Adrenal gland (tissue), 12 donors: ENCODE data around the gene GDF2. TPM values are rescaled to one million over a fixed set of nuclear protein-coding genes. Genes with fewer than 3 reads are reported as not detected.

Experiments used
- DNase-seq, 7 donors: peaks; one replicate each; pipeline ENCODE4 v3.0.0-alpha.2; 2019 to 2020
- H3K27ac ChIP-seq, 5 donors: fragments of 200-600 bp; sonication (generic) in 4 of 5; 1 replicate in 3 of 5; 2 replicates in 2 of 5; pipeline versions ENCODE4 v1.5.1 to v1.8.0; 2016 to 2020; ENCODE audit warnings: mild to moderate bottlenecking in 1 of 5
- H3K27me3 ChIP-seq: fragments of 200-600 bp; 2 replicates; pipeline ENCODE4 v1.8.0; 2021
- H3K36me3 ChIP-seq, 2 donors: fragments of 200-600 bp; replicated peaks in 1 of 2; 1 replicate in 1 of 2; 2 replicates in 1 of 2; pipeline versions ENCODE4 v1.5.1 to v1.8.0; 2018 to 2022
- H3K4me1 ChIP-seq, 2 donors: fragments of 200-600 bp; replicated peaks in 1 of 2; 1 replicate in 1 of 2; 2 replicates in 1 of 2; pipeline versions ENCODE4 v1.5.1 to v1.8.0; 2018 to 2021
- H3K4me3 ChIP-seq, 4 donors: fragments of 200-600 bp; sonication (generic) in 3 of 4; one replicate each; pipeline ENCODE4 v1.5.1; 2016 to 2018
- H3K9me3 ChIP-seq, 3 donors: fragments of 200-600 bp; sonication (generic) in 1 of 3; replicated peaks in 1 of 3; 1 replicate in 2 of 3; 2 replicates in 1 of 3; pipeline versions ENCODE4 v1.5.1 to v1.8.0; 2016 to 2021
- CTCF ChIP-seq, 6 experiments: fragments of 450-650 bp in 4 of 6; fragments of 200-600 bp in 2 of 6; sonication (generic) in 1 of 6; IDR thresholded peaks; 1 replicate in 5 of 6; 2 replicates in 1 of 6; pipeline versions ENCODE4 v1.5.1 to v1.8.0; 2016 to 2021; ENCODE audit warnings: antibody characterized with exemption in 6 of 6, mild to moderate bottlenecking in 2 of 6, moderate library complexity in 1 of 6
- POLR2A ChIP-seq, 2 donors: fragments of 450-650 bp; IDR thresholded peaks; one replicate each; pipeline ENCODE4 v1.6.1; 2017; ENCODE audit warnings: antibody characterized with exemption in 2 of 2, mild to moderate bottlenecking in 2 of 2, moderate library complexity in 1 of 2
- WGBS, 4 donors: extraction: QIAGEN DNeasy Blood & Tissue Kit in 2 of 4; methylation state at CpG; one replicate each; pipeline versions ENCODE4 v1.1.5 to v1.1.7; 2013 to 2017; 5-methylcytosine and 5-hydroxymethylcytosine counted together
- intact Hi-C, 2 donors: fragments of 100-400 bp; cut with DNase I; formaldehyde crosslinking; loops; one replicate each; pipeline versions ENCODE4 v1.14.1 to v1.15.0; 2022 to 2023
- polyA plus RNA-seq, 3 donors: library from polyadenylated mRNA; stranded (reverse); fragments of 200-250 nt in 2 of 3; fragments of 350-450 nt in 1 of 3; fragmentation: Illumina TruSeq in 1 of 3; extraction: RNeasy Lipid Tissue Mini Kit (QIAGEN cat#74804) in 1 of 3; gene quantifications; one replicate each; pipeline ENCODE4 v1.2.3, GENCODE V29; 2013 to 2014
- total RNA-seq, 9 donors: library from RNA; depleted of rRNA in 4 of 9; stranded (reverse); fragments of >200 nt in 4 of 9; fragments of 120-200 nt in 1 of 9; fragmentation: NEBNext Ultra II Directional in 1 of 9; extraction: Animal tissue kit (Norgen Biotek cat#: 25700) in 1 of 9; gene quantifications; one replicate each; pipeline versions ENCODE4 v1.1.0 to v1.2.4, GENCODE V29; 2013 to 2023
- donor health status: healthy with polysubstance abuse.
- donor health status: Bipolar disorder and iron deficiency.
- donor health status: DM: yes; HTN: yes; CAD: no.
- donor health status: DM: no; HTN: no; CAD: no.
- donor health status: DM: no; HTN: no; CAD: no.
- donor health status: DM: yes; HTN: yes; CAD: no.

GDF2 gene
- total and polyA plus RNA-seq, 12 donors, result 0.11 TPM; not detected in 11

GRCh38 chr10:47366181-47366631, 44.0 kb downstream of the GDF2 start:
- Histone ChIP-seq H3K4me3 (no peak overlapping the region), H3K27ac (no peak overlapping the region), H3K4me1 (no peaks in the 10 kb centered on the region), H3K36me3 (no peaks in the 10 kb centered on the region), H3K27me3 (no peaks in the 10 kb centered on the region), H3K9me3 (no peaks in the 10 kb centered on the region)
- 70 to 85% (median 80%) methylated on average over 5 of the region's 5 CpGs for WGBS, 4 donors
- DNase-seq, result no peak
- TF ChIP-seq CTCF (IDR thresholded peaks at IDR 0.05) (no peak), POLR2A (IDR thresholded peaks at IDR 0.05) (no peak)
- intact Hi-C loops, result loop anchor here in 1 of 2 donors (10.0 kb wide), 1 partner anchor 89 kb away; no protein-coding TSS in a partner anchor

DNA sequence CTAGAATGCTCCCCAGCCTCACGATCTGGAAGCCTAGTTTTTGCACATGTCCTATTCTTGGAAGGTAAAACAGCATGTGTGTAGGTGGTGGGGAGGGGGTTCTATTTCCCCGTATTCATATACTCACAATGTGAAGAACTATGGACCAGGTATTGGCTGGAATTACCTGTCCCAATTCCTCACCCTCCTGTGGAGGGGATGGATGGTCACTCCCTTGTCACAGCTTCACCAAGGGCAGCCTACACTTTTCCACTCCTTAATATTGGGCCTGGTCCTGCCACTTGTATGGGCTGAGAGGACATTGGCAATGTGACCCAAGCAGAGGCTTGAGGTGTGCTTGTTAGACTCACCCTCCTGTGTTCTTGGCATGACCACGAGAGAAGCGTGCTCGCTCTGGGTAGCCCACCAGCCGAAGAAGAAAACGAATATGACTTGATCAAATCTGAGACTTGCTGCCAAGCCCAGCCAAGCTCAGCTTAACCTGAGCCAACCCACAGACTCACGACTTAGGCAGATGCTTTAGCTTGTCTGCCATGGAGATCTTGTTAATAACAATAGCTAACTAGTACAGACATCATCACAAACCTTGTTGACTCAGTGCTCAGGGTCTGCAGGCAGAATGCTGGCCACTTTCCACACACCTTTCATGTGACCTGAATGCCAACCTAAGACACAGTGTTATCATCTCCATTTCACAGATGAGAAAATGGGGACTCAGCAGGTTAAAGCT, 44.6 kb downstream of the GDF2 start:
- Histone ChIP-seq H3K4me1 (no peaks in the 10 kb centered on the region), H3K36me3 (no peaks in the 10 kb centered on the region), H3K9me3 (no peaks in the 10 kb centered on the region), H3K27me3 (no peaks in the 10 kb centered on the region), H3K4me3 (no peak overlapping the region), H3K27ac (no peak overlapping the region)
- DNase-seq, result no peak
- intact Hi-C loops, result loop anchor here in 1 of 2 donors (10.0 kb wide), 1 partner anchor 88 kb away; no protein-coding TSS in a partner anchor
- WGBS, 4 donors, result 81 to 88% (median 85%) methylated on average over 7 to 8 of the region's 8 CpGs
- TF ChIP-seq POLR2A (IDR thresholded peaks at IDR 0.05) (no peak), CTCF (IDR thresholded peaks at IDR 0.05) (no peak)

DNA sequence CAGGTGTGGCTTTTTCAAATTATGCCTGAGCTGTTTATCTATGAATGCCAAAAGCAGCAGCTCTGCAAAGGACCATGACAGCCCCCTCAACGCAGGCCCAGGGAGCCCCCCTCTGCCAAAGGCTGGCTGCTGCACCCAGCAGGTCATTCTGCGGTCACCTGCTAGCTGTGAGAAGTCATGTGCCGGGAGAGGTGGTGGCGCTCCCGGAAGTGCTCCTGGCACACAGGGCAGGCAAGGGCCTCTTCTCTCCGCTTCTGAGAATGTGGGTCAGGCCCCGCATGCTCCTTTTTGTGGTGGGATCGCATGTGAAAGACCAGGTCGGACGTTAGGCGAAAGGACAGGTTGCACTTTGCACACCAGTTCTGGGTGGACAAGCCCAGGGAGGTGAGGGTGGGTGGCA, 45.4 kb downstream of the GDF2 start:
- TF ChIP-seq POLR2A (IDR thresholded peaks at IDR 0.05), result no peak
- H3K4me1 ChIP-seq, result no peaks in the 10 kb centered on the region
- H3K9me3 ChIP-seq, result no peaks in the 10 kb centered on the region
- no peaks in the 10 kb centered on the region for H3K27me3 ChIP-seq
- intact Hi-C loops, result loop anchor here in 1 of 2 donors (10.0 kb wide), 1 partner anchor 87 kb away; no protein-coding TSS in a partner anchor
- H3K27ac ChIP-seq, result no peak overlapping the region
- H3K36me3 ChIP-seq, result no peaks in the 10 kb centered on the region
- no peak overlapping the region for H3K4me3 ChIP-seq
- 73 to 92% (median 86%) methylated on average over 2 to 11 of the region's 11 CpGs for WGBS, 4 donors
- DNase-seq, result no peak

DNA sequence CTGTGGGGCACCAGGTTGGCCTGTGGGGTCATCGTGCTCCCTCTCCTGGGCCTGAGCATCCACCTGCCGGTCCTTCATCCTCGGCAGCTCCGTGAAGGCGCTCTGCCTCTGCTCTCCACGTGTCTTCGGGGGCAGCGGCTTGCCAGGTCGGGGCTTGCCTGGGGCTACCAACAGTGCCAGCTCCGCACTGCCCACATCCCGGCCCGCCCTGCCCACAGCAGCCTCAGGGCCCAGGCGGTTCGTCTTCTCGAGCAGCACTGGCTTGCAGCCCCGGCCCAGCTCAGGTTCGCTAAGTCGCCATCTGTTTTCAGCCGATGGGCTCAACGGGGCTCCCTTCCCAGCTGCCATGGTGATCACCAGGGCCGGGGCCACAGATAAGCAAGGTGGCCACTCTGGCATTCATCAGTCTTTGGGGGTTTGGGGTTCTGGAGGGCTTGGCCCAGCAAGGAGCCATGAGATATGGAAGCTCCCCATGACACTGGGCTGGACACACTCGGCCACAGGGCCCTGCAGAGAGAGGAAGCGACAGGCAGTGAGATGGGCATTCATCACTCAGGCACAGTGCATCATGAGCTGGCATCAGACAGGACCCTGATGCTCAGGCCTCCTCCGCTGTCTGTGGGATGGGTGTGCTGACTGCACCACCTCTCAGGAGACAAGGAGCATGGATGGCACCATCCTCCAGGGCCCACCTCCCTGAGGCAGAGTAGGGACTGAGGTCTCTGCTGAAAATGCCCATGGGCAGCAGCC, 46.4 kb downstream of the GDF2 start:
- Histone ChIP-seq H3K4me3 (no peak overlapping the region), H3K27ac (no peak overlapping the region), H3K36me3 (no peaks in the 10 kb centered on the region), H3K4me1 (no peaks in the 10 kb centered on the region), H3K9me3 (no peaks in the 10 kb centered on the region), H3K27me3 (no peaks in the 10 kb centered on the region)
- intact Hi-C loops, result loop anchor here in 1 of 2 donors (10.0 kb wide), 1 partner anchor 86 kb away; no protein-coding TSS in a partner anchor
- 93 to 94% (median 93%) methylated on average over 22 to 24 of the region's 24 CpGs; no CpG with 5 or more reads in 1 of the 4 donors for WGBS, 4 donors
- TF ChIP-seq CTCF (IDR thresholded peaks at IDR 0.05), result no peak
- TF ChIP-seq POLR2A (IDR thresholded peaks at IDR 0.05), result no peak
- no peak for DNase-seq
